Measurements from ENCODE around the gene RHOD.

Gene RHOD

DNA sequence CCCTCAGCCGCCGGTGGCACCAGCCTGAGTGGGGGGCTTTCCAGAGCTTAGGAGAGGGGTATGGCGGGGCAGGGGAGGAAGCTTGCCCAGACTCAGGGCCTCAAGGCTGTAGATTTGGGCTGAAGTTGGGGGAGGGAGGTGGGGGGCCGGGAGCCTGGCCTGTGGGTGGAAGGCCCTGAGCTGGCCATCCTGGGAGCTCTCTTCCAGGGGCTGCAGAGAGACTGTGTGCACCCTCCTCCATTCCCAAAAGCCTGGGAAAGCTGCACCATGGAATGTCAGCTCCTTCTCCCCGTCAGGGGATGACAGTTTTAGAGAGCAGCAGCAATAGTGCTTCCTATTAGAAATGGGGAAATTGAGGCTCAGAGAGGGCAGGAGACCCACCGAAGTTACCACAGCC lies 32.7 kb upstream of the RHOD start:
- Mint-ChIP-seq H3K27me3 (ENCODE audit: low read depth, poor library complexity) (peaks cover 82% of the 10 kb centered on the region), H3K36me3 (ENCODE audit: low read depth) (no peaks in the 10 kb centered on the region), H3K4me3 (peak overlapping the region; percentile 86), H3K4me1 (peaks cover 5% of the 10 kb centered on the region), H3K9me3 (peaks cover 1% of the 10 kb centered on the region), H3K27ac (no peak overlapping the region)
- DNase-seq: no peak
- TF ChIP-seq, protein P1, sequence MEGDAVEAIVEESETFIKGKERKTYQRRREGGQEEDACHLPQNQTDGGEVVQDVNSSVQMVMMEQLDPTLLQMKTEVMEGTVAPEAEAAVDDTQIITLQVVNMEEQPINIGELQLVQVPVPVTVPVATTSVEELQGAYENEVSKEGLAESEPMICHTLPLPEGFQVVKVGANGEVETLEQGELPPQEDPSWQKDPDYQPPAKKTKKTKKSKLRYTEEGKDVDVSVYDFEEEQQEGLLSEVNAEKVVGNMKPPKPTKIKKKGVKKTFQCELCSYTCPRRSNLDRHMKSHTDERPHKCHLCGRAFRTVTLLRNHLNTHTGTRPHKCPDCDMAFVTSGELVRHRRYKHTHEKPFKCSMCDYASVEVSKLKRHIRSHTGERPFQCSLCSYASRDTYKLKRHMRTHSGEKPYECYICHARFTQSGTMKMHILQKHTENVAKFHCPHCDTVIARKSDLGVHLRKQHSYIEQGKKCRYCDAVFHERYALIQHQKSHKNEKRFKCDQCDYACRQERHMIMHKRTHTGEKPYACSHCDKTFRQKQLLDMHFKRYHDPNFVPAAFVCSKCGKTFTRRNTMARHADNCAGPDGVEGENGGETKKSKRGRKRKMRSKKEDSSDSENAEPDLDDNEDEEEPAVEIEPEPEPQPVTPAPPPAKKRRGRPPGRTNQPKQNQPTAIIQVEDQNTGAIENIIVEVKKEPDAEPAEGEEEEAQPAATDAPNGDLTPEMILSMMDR (IDR thresholded peaks at IDR 0.05): no peak

DNA sequence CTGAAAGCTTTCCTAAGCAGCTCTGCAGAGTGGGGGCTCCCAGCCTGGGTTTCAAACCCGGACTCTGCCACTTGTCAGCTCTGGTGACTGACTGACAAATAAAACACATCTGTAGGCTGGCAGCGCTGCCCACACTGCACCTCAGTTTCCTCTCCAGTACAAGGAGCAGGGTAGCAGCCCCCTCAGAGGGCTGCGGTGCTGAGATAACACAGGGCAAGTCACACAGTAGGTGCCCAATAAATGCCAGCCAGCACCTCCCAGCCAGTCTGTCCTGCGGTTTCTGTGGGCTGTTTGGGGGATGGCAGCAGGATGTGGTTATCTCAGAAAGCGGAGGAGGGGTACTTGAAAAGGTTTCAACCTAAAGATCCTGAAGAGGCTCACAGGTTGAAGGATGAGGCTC lies 32.2 kb upstream of the RHOD start:
- Mint-ChIP-seq H3K27me3 (ENCODE audit: low read depth, poor library complexity) (peaks cover 82% of the 10 kb centered on the region), H3K9me3 (no peaks in the 10 kb centered on the region), H3K27ac (no peak overlapping the region), H3K36me3 (ENCODE audit: low read depth) (no peaks in the 10 kb centered on the region), H3K4me1 (peaks cover 5% of the 10 kb centered on the region), H3K4me3 (peak overlapping the region; percentile 56)
- TF ChIP-seq, protein P1 (IDR thresholded peaks at IDR 0.05): no peak
- no peak for DNase-seq

DNA sequence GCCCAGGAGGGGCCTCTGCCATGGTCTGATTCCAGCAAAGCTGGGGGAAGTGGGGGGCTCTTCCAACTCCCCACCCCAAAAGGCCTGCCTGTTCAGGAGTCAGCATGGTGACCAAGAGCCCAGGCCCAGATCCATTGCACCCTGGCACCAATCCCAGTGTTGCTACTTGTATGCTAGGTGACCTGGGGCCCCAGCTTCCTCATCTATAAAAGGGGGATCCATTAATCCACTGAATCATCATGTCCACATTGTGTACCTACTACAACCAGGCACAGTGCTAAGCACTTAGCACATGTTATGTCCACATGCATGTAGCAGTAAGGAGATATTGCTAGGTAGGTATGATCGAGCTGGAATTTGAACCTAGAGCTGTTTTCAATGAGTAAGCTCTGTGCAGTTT lies 31.7 kb upstream of the RHOD start:
- Mint-ChIP-seq H3K9me3 (no peaks in the 10 kb centered on the region), H3K4me1 (peaks cover 5% of the 10 kb centered on the region), H3K36me3 (ENCODE audit: low read depth) (no peaks in the 10 kb centered on the region), H3K27me3 (ENCODE audit: low read depth, poor library complexity) (peaks cover 83% of the 10 kb centered on the region), H3K27ac (no peak overlapping the region), H3K4me3 (no peak overlapping the region)
- DNase-seq: no peak
- TF ChIP-seq, protein P1 (IDR thresholded peaks at IDR 0.05): no peak

DNA sequence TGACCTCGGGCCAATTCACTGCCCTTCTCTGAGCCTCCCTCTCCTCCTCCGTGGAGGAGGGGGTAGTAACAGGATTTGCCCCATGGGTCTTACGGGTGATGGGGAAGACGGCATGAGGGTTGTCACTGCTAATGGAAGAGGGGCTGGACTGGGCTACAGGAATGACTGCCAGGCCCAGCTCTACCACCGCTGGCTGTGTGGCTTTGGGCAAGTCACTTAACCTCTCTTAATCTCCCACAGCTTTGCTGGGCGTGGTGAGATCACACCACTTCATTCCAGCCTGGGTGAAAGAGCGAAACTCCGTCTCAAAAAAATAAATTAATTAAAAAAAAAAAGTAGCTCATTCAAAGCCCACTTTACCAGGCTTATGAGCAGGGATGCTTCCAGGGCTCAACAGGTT lies 30.9 kb upstream of the RHOD start:
- Mint-ChIP-seq H3K27ac (no peak overlapping the region), H3K27me3 (ENCODE audit: low read depth, poor library complexity) (peaks cover 84% of the 10 kb centered on the region), H3K9me3 (no peaks in the 10 kb centered on the region), H3K36me3 (ENCODE audit: low read depth) (no peaks in the 10 kb centered on the region), H3K4me3 (no peak overlapping the region), H3K4me1 (peaks cover 5% of the 10 kb centered on the region)
- TF ChIP-seq, protein P1 (IDR thresholded peaks at IDR 0.05): no peak
- no peak for DNase-seq

DNA sequence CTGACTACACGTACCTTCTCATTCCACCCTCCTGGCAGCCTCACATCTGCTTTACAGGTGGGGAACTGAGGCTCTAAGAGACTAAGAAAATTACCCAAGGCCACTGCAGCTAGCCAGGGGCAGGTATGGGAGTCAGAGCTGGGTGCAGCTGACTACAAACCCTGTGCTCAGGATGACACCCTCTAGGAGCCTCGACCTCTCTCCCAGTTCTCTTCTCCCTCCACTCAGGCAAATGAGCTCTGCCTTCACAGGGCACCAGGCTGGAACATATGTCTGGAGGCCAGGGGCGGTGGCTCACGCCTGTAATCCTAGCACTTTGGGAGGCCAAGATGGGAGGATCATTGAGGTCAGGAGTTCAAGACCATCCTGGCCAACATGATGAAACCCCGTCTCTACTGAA lies 29.7 kb upstream of the RHOD start:
- TF ChIP-seq, protein P1 (IDR thresholded peaks at IDR 0.05): no peak
- Mint-ChIP-seq H3K27me3 (ENCODE audit: low read depth, poor library complexity) (peaks cover 82% of the 10 kb centered on the region), H3K4me3 (no peak overlapping the region), H3K9me3 (no peaks in the 10 kb centered on the region), H3K36me3 (ENCODE audit: low read depth) (no peaks in the 10 kb centered on the region), H3K27ac (no peak overlapping the region), H3K4me1 (peaks cover 5% of the 10 kb centered on the region)
- no peak for DNase-seq

DNA sequence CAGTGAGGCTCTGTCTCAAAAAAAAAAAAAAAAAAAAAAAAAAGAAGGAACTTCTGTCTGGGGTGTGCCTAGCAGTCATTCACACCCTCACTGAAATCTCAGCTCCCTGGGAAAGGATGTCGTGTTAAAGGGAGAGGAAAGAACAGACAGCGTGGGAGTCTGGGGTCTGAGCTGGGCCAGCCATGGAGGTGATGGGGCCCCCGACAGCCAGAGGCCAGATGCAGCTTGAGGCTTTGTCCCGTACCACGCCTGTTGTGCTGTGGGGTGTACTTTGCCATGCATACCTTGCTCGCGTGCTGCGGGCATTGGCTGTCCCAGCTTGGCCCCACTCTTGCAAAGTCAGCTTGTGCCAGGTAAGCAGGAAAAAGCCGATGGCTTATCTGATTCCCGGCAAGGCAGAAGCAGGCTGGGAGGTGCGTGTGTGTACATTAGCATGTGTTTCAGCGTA lies 29.1 kb upstream of the RHOD start:
- TF ChIP-seq, protein P1 (IDR thresholded peaks at IDR 0.05): no peak
- H3K9me3 Mint-ChIP-seq: no peaks in the 10 kb centered on the region
- H3K27me3 Mint-ChIP-seq (ENCODE audit: low read depth, poor library complexity): peaks cover 82% of the 10 kb centered on the region
- no peak overlapping the region for H3K4me3 Mint-ChIP-seq
- H3K27ac Mint-ChIP-seq: no peak overlapping the region
- peaks cover 5% of the 10 kb centered on the region for H3K4me1 Mint-ChIP-seq
- no peak for DNase-seq
- no peaks in the 10 kb centered on the region for H3K36me3 Mint-ChIP-seq (ENCODE audit: low read depth)

Data from nephron progenitor cell (in vitro differentiated cells).